SIG-M5 treated with dmso at 0.1 percent for 504 hours (cell line): Measurements from ENCODE around the gene NINL.

ENCODE experiments used
- DNase-seq: peaks from one replicate; lab custom pipeline; 2025; ENCODE audit not compliant: unreplicated experiment; lab: John Stamatoyannopoulos, UW

NINL gene

DNA sequence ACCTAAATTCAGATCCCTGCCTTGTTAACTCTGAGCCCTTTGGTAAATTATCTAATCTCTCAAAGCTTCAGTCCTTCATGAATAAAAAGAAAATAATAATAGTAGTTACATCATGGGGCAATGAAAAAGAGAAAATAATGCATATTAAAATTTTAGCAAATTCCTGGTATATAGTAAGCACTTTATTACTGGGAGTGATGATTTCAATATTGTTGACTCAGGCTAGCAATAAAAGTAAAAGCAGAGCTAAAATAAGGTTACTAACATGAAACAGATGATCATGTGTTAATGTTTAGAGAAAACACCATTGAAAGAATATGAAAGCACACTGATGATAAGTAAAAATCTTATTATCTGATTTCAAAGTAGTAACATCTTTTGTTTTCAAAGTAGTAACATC is 164.2 kb downstream of the NINL start:
- no peak for DNase-seq

DNA sequence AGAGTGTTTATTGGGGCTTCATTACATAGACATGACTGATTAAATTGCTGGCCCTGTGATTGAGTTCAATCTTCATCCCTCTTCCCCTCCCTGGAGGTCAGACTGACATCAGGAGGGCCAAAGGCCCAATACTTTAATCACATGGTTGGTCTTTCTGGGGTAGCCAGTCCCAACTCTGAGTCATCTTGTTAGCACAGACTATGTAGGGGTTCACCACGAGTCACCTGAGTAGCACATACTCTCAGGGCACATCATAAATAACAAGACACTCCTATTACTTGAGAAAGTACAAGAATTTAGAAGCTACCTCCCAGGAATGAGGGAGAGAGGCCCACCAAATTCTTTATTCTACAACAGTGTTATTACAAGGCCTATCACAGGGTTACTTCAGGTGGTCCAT is 166.6 kb downstream of the NINL start:
- no peak for DNase-seq

DNA sequence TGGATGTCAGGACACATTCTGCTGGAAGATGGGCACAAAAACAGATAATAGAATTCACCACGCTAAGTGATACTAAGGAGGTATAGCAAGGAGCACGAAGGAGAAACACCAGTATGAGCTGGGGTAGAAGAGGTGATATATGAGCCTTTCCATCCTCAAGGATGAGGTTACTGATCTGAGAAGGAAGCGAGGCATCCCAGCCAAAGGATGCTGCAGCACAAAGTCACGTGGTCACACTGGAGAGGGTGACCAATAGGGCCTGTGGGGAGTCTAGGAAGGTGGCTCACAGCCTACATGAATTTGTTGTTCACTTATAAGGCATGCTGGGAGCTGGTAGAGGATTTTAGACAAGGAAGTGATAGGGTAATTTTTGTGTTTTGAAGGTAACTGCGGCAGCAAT is 176.4 kb downstream of the NINL start:
- DNase-seq, result no peak

DNA sequence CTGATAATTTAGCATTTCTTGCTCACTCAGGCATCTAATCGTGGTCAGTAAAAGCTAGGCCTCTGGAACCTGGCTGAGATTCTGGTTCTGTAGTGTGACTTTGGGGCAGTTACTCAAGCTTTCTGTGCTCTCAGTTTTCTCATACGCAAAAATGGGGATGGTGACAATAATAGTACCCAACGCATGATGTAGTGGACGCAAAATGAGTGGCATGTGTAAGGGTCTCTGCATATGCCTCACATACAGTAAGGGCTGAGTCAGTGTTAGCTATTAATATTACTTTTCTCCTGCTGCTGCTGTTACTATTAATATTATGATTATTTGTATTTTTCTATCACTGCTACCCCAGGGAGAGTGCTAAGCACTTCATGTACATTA is 177.2 kb downstream of the NINL start:
- no peak for DNase-seq

GRCh38 chr20:25407311-25408169 is 177.8 kb downstream of the NINL start, which contains the start of gene GINS1:
TSS of gene GINS1 (plus strand) at chr20:25407673. CDS start at chr20:25407821, 148 bp downstream.
- peak; percentile 88 for DNase-seq
